Endothelial cell of umbilical vein (primary cell): ENCODE measurements around the gene UBE2S.

Experiments
- CTCF ChIP-seq, 2 donors: IDR thresholded peaks; 1 replicate in 1 of 2; 2 replicates in 1 of 2; pipeline ENCODE4 v1.5.1; 2011; ENCODE audit warnings: low read length in 2 of 2, mild to moderate bottlenecking in 2 of 2, moderate library complexity in 2 of 2, control low read depth in 1 of 2, inconsistent platforms in 1 of 2, low read depth in 1 of 2; ENCODE audit not compliant: insufficient read depth in 1 of 2; ENCODE audit errors: extremely low read depth in 1 of 2
- EZH2 ChIP-seq: IDR thresholded peaks from 2 replicates; pipeline ENCODE4 v1.6.1; 2012; ENCODE audit warnings: borderline replicate concordance, low read depth, mild to moderate bottlenecking, moderate library complexity, low read length, inconsistent platforms; ENCODE audit not compliant: severe bottlenecking
- FOS ChIP-seq: IDR thresholded peaks from 2 replicates; pipeline ENCODE4 v1.6.1; 2011; ENCODE audit warnings: mild to moderate bottlenecking, low read length, moderate library complexity, borderline replicate concordance; ENCODE audit not compliant: insufficient read depth
- GATA2 ChIP-seq: IDR thresholded peaks from 2 replicates; pipeline ENCODE4 v1.7.0; 2011; ENCODE audit warnings: low read depth, mild to moderate bottlenecking, moderate library complexity, mixed read lengths, low read length; ENCODE audit not compliant: insufficient read length, insufficient read depth
- JUN ChIP-seq: IDR thresholded peaks from 2 replicates; pipeline ENCODE4 v1.6.1; 2011; ENCODE audit warnings: borderline replicate concordance, low read depth; ENCODE audit not compliant: insufficient read length, insufficient read depth
- MAX ChIP-seq: IDR thresholded peaks from 2 replicates; pipeline ENCODE4 v1.6.1; 2011; ENCODE audit not compliant: insufficient read depth, insufficient read length
- MYC ChIP-seq: IDR thresholded peaks from one replicate; pipeline ENCODE4 v1.6.1; 2011; ENCODE audit warnings: mild to moderate bottlenecking, low read depth, low read length
- POLR2A ChIP-seq: IDR thresholded peaks from 2 replicates; pipeline ENCODE4 v1.6.1; 2012; ENCODE audit warnings: low read depth, mild to moderate bottlenecking, control low read depth, low read length
- POLR2AphosphoS5 ChIP-seq: IDR thresholded peaks from 2 replicates; pipeline ENCODE4 v1.6.1; 2012; ENCODE audit warnings: low read depth, mild to moderate bottlenecking, control low read depth, low read length, moderate library complexity; ENCODE audit not compliant: insufficient read depth

- TF ChIP-seq POLR2A = no peak
- no peak for TF ChIP-seq CTCF (IDR thresholded peaks at IDR 0.05; ENCODE audit: extremely low read depth in 1 of 2, insufficient read depth in 1 of 2, low read depth in 1 of 2, low read length in 2 of 2)
- TF ChIP-seq EZH2 = no peak
- TF ChIP-seq MAX = no peak
- no peak for TF ChIP-seq MYC
- TF ChIP-seq FOS = no peak
- no peak for TF ChIP-seq GATA2
- TF ChIP-seq POLR2AphosphoS5 = no peak
- no peak for TF ChIP-seq JUN
Measured at GRCh38 chr19:55449469-55449868, 41.9 kb upstream of the UBE2S start.
